GM12878 (cell line): ENCODE measurements around the gene DNAJC6.

Source experiments
- CTCF ChIP-seq, 3 experiments: IDR thresholded peaks in 2 of 3; conservative IDR thresholded peaks in 1 of 3; 2 replicates each; pipeline ENCODE4 v1.5.1; 2011; ENCODE audit warnings: low read depth in 3 of 3, low read length in 3 of 3, mild to moderate bottlenecking in 3 of 3, control low read depth in 2 of 3, moderate library complexity in 2 of 3, inconsistent platforms in 1 of 3, mixed read lengths in 1 of 3; ENCODE audit not compliant: control insufficient read depth in 2 of 3, insufficient read depth in 1 of 3; ENCODE audit errors: extremely low read depth in 1 of 3
- EGR1 ChIP-seq, 2 experiments: IDR thresholded peaks; 1 replicate in 1 of 2; 2 replicates in 1 of 2; pipeline ENCODE4 v1.6.1; 2011 to 2012; ENCODE audit warnings: low read depth in 2 of 2, low read length in 2 of 2, borderline replicate concordance in 1 of 2, mild to moderate bottlenecking in 1 of 2, moderate library complexity in 1 of 2
- EZH2 ChIP-seq: IDR thresholded peaks from 2 replicates; pipeline ENCODE4 v1.6.1; 2012; ENCODE audit warnings: low read depth, mild to moderate bottlenecking, control low read depth, inconsistent platforms, low read length, borderline replicate concordance; ENCODE audit not compliant: control insufficient read depth
- MAX ChIP-seq: IDR thresholded peaks from 2 replicates; pipeline ENCODE4 v1.6.1; 2012; ENCODE audit warnings: low read depth, low read length, improper control_type of control experiment
- MYC ChIP-seq: IDR thresholded peaks from 2 replicates; pipeline ENCODE4 v1.6.1; 2011; ENCODE audit warnings: mild to moderate bottlenecking, low read length, moderate library complexity, inconsistent platforms; ENCODE audit not compliant: insufficient read depth, insufficient replicate concordance, insufficient read length, severe bottlenecking
- NRF1 ChIP-seq: conservative IDR thresholded peaks from 2 replicates; pipeline ENCODE4 v1.6.1; 2011; ENCODE audit warnings: mild to moderate bottlenecking, low read depth, low read length, improper control_type of control experiment
- PBX3 ChIP-seq: IDR thresholded peaks from 2 replicates; pipeline ENCODE4 v1.6.1; 2011; ENCODE audit warnings: mild to moderate bottlenecking, low read depth, low read length, moderate library complexity; ENCODE audit not compliant: insufficient replicate concordance
- RB1 ChIP-seq: fragments of 450-650 bp; formaldehyde crosslinking; IDR thresholded peaks from 2 replicates; pipeline ENCODE4 v1.6.1; 2017; ENCODE audit warnings: mild to moderate bottlenecking, borderline replicate concordance
- SMARCA5 ChIP-seq: fragments of 450-650 bp; IDR thresholded peaks from 2 replicates; pipeline ENCODE4 v1.6.1; 2017; ENCODE audit warnings: mild to moderate bottlenecking
- USF2 ChIP-seq: IDR thresholded peaks from 2 replicates; pipeline ENCODE4 v1.6.1; 2011; ENCODE audit warnings: low read depth, low read length, improper control_type of control experiment, borderline replicate concordance

GRCh38 chr1:65278376-65279069 lies 30.8 kb upstream of the DNAJC6 start:
- TF ChIP-seq SMARCA5 (no peak), EGR1 (IDR thresholded peaks at IDR 0.05; ENCODE audit: borderline replicate concordance in 1 of 2, low read depth in 2 of 2, low read length in 2 of 2) (no peak), MAX (no peak), RB1 (no peak), EZH2 (no peak), CTCF (IDR thresholded peaks at IDR 0.05 in 2 of 3, conservative IDR thresholded peaks at IDR 0.05 in 1 of 3; ENCODE audit: control insufficient read depth in 2 of 3, extremely low read depth in 1 of 3, insufficient read depth in 1 of 3, low read depth in 3 of 3, low read length in 3 of 3) (no peak), USF2 (no peak), PBX3 (no peak), MYC (no peak), NRF1 (no peak)
